Measurements from ENCODE around the gene LRRC14B.

The LRRC14B gene

DNA sequence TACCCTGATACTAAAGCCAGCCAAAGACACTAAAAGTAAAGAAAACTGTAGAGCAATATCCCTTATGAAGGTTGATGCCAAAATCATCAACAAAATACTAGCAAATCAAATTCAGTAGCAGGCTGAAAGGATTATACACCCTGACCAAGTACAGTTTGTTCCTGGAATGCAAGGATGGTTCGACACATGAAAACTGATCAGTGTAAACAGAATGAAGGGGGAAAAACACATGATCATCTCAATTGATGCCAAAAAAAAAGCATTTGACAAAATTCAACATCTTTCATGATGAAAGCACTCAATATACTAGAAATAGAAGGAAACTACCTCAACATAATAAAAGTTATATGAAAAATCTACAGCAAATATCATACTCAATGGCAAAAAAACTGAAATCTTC is 43.5 kb upstream of the LRRC14B start:
- Histone ChIP-seq H3K36me3 (ENCODE audit: control insufficient read depth in 4 of 4, insufficient read depth in 4 of 4, low read length in 3 of 4) (peaks cover 0 to 18% (median 0%) of the 10 kb centered on the region in 4 experiments), H3K9me3 (ENCODE audit: control extremely low read depth in 1 of 5, control insufficient read depth in 4 of 5, insufficient read depth in 2 of 5, low read depth in 1 of 5, low read length in 4 of 5) (peaks cover 1 to 25% (median 10%) of the 10 kb centered on the region in 5 experiments), H3K4me1 (ENCODE audit: control extremely low read depth in 1 of 4, control insufficient read depth in 4 of 4, insufficient read depth in 4 of 4, low read length in 3 of 4) (no peaks in the 10 kb centered on the region), H3K27ac (ENCODE audit: insufficient read depth in 1 of 2, low read depth in 1 of 2, low read length in 2 of 2, poor library complexity in 1 of 2, severe bottlenecking in 2 of 2) (no peak overlapping the region), H3K4me3 (ENCODE audit: control insufficient read depth in 1 of 7, extremely low read depth in 1 of 7, insufficient read depth in 4 of 7, low read depth in 2 of 7, low read length in 6 of 7) (no peak overlapping the region), H3K27me3 (replicated peaks in 2 of 5; ENCODE audit: control insufficient read depth in 4 of 5, insufficient read depth in 5 of 5, low read length in 4 of 5) (no peaks in the 10 kb centered on the region)
- DNase-seq: peak; percentile 13 to 47 (median 40)
- POLR2A ChIA-PET: no interaction called here
- no CpG with 5 or more reads among the region's 1 CpG for WGBS (ENCODE audit: insufficient coverage)
- CTCF ChIA-PET: interaction anchor here (0.6 to 1.3 kb wide), 2 partner anchors 41 to 121 kb away, joined by 3 read pairs; no protein-coding TSS in a partner anchor

DNA sequence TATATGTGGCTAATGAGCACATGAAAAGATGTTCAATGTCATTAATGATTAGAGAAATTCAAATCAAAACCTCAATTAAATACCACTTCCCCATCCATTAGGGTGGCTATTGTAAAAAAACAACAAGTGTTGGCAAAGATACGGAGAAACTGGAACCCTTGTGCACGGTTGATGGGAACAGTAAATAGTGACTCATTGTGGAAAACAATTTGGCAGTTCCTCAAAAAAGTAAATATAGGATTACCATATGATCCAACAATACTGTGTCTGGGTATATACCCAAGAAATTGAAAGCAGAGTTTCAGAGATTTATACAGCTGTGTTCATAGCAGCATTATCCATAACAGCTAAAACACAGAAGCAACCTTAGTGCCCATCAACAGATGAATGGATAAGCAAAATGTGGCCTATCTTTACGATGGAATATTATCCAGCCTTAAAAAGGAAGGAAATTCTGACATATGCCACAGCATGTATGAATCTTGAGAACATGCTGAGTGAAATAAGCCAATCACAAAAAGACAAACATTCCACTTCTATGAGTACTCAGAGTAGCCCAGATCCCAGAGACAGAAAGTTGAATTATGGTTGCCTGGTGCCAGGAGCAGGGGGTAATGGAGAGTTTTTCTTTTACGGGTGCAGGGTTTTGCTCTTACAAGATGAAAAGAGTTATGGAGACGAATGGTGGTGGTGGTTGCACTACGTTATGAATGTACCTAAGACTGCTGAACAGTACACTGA is 41.4 kb upstream of the LRRC14B start:
- H3K27ac ChIP-seq (ENCODE audit: insufficient read depth in 1 of 2, low read depth in 1 of 2, low read length in 2 of 2, poor library complexity in 1 of 2, severe bottlenecking in 2 of 2): no peak overlapping the region
- H3K4me3 ChIP-seq (ENCODE audit: control insufficient read depth in 1 of 7, extremely low read depth in 1 of 7, insufficient read depth in 4 of 7, low read depth in 2 of 7, low read length in 6 of 7): no peak overlapping the region
- peaks cover 0 to 16% (median 0%) of the 10 kb centered on the region in 4 experiments for H3K36me3 ChIP-seq (ENCODE audit: control insufficient read depth in 4 of 4, insufficient read depth in 4 of 4, low read length in 3 of 4)
- no peaks in the 10 kb centered on the region for H3K27me3 ChIP-seq (replicated peaks in 2 of 5; ENCODE audit: control insufficient read depth in 4 of 5, insufficient read depth in 5 of 5, low read length in 4 of 5)
- POLR2A ChIA-PET: no interaction called here
- DNase-seq: no peak
- H3K9me3 ChIP-seq (ENCODE audit: control extremely low read depth in 1 of 5, control insufficient read depth in 4 of 5, insufficient read depth in 2 of 5, low read depth in 1 of 5, low read length in 4 of 5): peaks cover 1 to 25% (median 10%) of the 10 kb centered on the region in 5 experiments
- 100% methylated on average over 2 of the region's 6 CpGs for WGBS (ENCODE audit: insufficient coverage)
- no peaks in the 10 kb centered on the region for H3K4me1 ChIP-seq (ENCODE audit: control extremely low read depth in 1 of 4, control insufficient read depth in 4 of 4, insufficient read depth in 4 of 4, low read length in 3 of 4)
- CTCF ChIA-PET: no interaction called here

DNA sequence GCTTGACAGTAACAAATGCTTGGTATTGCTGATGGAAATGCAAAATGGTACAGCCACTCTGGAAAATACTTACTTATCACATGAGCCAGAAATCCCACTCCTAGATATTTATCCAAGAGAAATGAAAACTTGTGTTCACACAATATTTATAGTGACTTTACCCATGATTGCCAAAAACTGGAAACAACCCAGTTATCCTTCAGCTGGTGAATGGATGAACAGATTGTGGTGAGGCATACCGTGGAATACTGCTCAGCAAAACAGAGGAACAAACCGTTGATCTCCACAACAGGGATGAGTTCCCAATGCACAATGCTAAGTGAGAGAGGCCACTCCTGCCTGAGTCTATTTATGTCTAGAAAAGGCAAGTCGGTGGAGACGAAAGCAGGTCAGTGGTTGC is 40.5 kb upstream of the LRRC14B start:
- ChIA-PET CTCF (no interaction called here), POLR2A (no interaction called here)
- H3K4me1 ChIP-seq (ENCODE audit: control extremely low read depth in 1 of 4, control insufficient read depth in 4 of 4, insufficient read depth in 4 of 4, low read length in 3 of 4): no peaks in the 10 kb centered on the region
- 95% methylated on average over 4 of the region's 4 CpGs for WGBS (ENCODE audit: insufficient coverage)
- peaks cover 1 to 25% (median 10%) of the 10 kb centered on the region in 5 experiments for H3K9me3 ChIP-seq (ENCODE audit: control extremely low read depth in 1 of 5, control insufficient read depth in 4 of 5, insufficient read depth in 2 of 5, low read depth in 1 of 5, low read length in 4 of 5)
- H3K27me3 ChIP-seq (replicated peaks in 2 of 5; ENCODE audit: control insufficient read depth in 4 of 5, insufficient read depth in 5 of 5, low read length in 4 of 5): no peaks in the 10 kb centered on the region
- peaks cover 0 to 18% (median 0%) of the 10 kb centered on the region in 4 experiments for H3K36me3 ChIP-seq (ENCODE audit: control insufficient read depth in 4 of 4, insufficient read depth in 4 of 4, low read length in 3 of 4)
- H3K27ac ChIP-seq (ENCODE audit: insufficient read depth in 1 of 2, low read depth in 1 of 2, low read length in 2 of 2, poor library complexity in 1 of 2, severe bottlenecking in 2 of 2): no peak overlapping the region
- no peak for DNase-seq
- H3K4me3 ChIP-seq (ENCODE audit: control insufficient read depth in 1 of 7, extremely low read depth in 1 of 7, insufficient read depth in 4 of 7, low read depth in 2 of 7, low read length in 6 of 7): no peak overlapping the region

DNA sequence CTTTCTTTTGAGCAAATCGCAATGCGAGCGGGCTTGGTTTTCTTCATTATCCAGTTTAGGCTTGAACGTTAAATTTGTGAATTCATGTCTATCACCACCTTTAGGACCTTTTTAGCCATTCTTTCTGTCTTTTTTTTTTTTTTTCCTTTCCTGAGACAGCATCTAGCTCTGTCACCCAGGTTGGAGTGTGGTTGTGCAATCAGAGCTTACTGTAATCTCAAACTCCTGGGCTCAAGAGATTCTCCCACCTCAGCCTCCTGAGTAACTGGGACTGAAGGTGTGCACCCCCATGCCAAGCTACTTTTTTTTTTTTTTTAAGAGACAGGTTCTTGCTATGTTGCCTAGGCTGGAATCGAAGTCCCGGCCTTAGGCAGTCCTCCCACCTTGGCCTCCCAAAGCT is 39.2 kb upstream of the LRRC14B start:
- POLR2A ChIA-PET: no interaction called here
- H3K27ac ChIP-seq (ENCODE audit: insufficient read depth in 1 of 2, low read depth in 1 of 2, low read length in 2 of 2, poor library complexity in 1 of 2, severe bottlenecking in 2 of 2): no peak overlapping the region
- CTCF ChIA-PET: no interaction called here
- WGBS (ENCODE audit: insufficient coverage): 100% methylated on average over 3 of the region's 6 CpGs
- no peak overlapping the region for H3K4me3 ChIP-seq (ENCODE audit: control insufficient read depth in 1 of 7, extremely low read depth in 1 of 7, insufficient read depth in 4 of 7, low read depth in 2 of 7, low read length in 6 of 7)
- H3K27me3 ChIP-seq (replicated peaks in 2 of 5; ENCODE audit: control insufficient read depth in 4 of 5, insufficient read depth in 5 of 5, low read length in 4 of 5): peaks cover 0 to 2% (median 0%) of the 10 kb centered on the region in 5 experiments
- DNase-seq: no peak
- peaks cover 0 to 18% (median 0%) of the 10 kb centered on the region in 4 experiments for H3K36me3 ChIP-seq (ENCODE audit: control insufficient read depth in 4 of 4, insufficient read depth in 4 of 4, low read length in 3 of 4)
- H3K4me1 ChIP-seq (ENCODE audit: control extremely low read depth in 1 of 4, control insufficient read depth in 4 of 4, insufficient read depth in 4 of 4, low read length in 3 of 4): no peaks in the 10 kb centered on the region
- peaks cover 1 to 15% (median 5%) of the 10 kb centered on the region in 5 experiments for H3K9me3 ChIP-seq (ENCODE audit: control extremely low read depth in 1 of 5, control insufficient read depth in 4 of 5, insufficient read depth in 2 of 5, low read depth in 1 of 5, low read length in 4 of 5)

DNA sequence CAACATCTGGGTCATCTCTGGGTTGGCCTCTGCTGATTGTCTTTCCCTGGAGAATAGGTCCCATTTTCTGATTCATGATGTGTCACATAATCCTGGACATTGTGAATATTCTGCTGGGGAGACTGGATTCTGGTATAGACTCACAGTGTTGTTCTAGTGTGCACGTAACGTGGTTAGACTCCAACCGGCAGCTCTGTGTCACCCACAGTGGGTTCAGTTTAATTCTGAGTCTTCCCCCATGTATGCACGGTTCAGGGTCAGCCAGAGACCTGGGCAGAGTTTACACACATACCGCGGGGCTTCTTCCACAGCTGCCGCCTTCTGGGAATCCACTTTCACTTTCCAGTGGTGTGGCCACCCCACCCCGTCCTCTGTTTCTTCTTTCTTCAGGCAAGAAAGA is 38.0 kb upstream of the LRRC14B start:
- no peak for DNase-seq
- peaks cover 0 to 4% (median 0%) of the 10 kb centered on the region in 5 experiments for H3K27me3 ChIP-seq (replicated peaks in 2 of 5; ENCODE audit: control insufficient read depth in 4 of 5, insufficient read depth in 5 of 5, low read length in 4 of 5)
- ChIA-PET POLR2A (no interaction called here), CTCF (interaction anchor here (1.6 kb wide), 1 partner anchor 19 kb away, joined by 4 read pairs; no protein-coding TSS in a partner anchor)
- peaks cover 0 to under 1% (median 0%) of the 10 kb centered on the region in 4 experiments for H3K4me1 ChIP-seq (ENCODE audit: control extremely low read depth in 1 of 4, control insufficient read depth in 4 of 4, insufficient read depth in 4 of 4, low read length in 3 of 4)
- no peak overlapping the region for H3K4me3 ChIP-seq (ENCODE audit: control insufficient read depth in 1 of 7, extremely low read depth in 1 of 7, insufficient read depth in 4 of 7, low read depth in 2 of 7, low read length in 6 of 7)
- no peak overlapping the region for H3K27ac ChIP-seq (ENCODE audit: insufficient read depth in 1 of 2, low read depth in 1 of 2, low read length in 2 of 2, poor library complexity in 1 of 2, severe bottlenecking in 2 of 2)
- WGBS (ENCODE audit: insufficient coverage): 85% methylated on average over 4 of the region's 8 CpGs
- H3K36me3 ChIP-seq (ENCODE audit: control insufficient read depth in 4 of 4, insufficient read depth in 4 of 4, low read length in 3 of 4): peaks cover 0 to 11% (median 0%) of the 10 kb centered on the region in 4 experiments
- peaks cover 0 to 3% (median 0%) of the 10 kb centered on the region in 5 experiments for H3K9me3 ChIP-seq (ENCODE audit: control extremely low read depth in 1 of 5, control insufficient read depth in 4 of 5, insufficient read depth in 2 of 5, low read depth in 1 of 5, low read length in 4 of 5)

DNA sequence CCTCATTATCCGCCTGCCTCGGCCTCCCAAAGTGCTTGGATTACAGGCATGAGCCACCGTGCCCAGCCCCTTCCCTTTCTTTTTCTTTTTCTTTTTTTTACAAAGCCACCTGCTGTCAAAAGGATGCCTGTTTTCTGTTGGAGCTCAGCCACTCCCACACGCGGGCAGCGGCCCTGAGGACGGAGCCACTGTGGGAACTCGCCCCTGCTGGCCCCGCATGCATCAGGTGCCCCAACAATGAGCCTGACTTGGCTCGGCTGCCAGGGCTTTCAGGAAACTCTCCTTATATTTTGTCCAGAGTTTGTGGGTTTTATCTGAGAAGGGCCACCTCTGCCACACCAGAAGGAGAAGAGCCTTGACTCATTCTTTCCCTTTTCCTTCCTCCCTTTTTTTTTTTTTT is 37.1 kb upstream of the LRRC14B start:
- Histone ChIP-seq H3K27ac (ENCODE audit: insufficient read depth in 1 of 2, low read depth in 1 of 2, low read length in 2 of 2, poor library complexity in 1 of 2, severe bottlenecking in 2 of 2) (no peak overlapping the region), H3K4me1 (ENCODE audit: control extremely low read depth in 1 of 4, control insufficient read depth in 4 of 4, insufficient read depth in 4 of 4, low read length in 3 of 4) (peaks cover 0 to 10% (median 8%) of the 10 kb centered on the region in 4 experiments), H3K4me3 (ENCODE audit: control insufficient read depth in 1 of 7, extremely low read depth in 1 of 7, insufficient read depth in 4 of 7, low read depth in 2 of 7, low read length in 6 of 7) (no peak overlapping the region), H3K27me3 (replicated peaks in 2 of 5; ENCODE audit: control insufficient read depth in 4 of 5, insufficient read depth in 5 of 5, low read length in 4 of 5) (peaks cover 0 to 4% (median 0%) of the 10 kb centered on the region in 5 experiments), H3K36me3 (ENCODE audit: control insufficient read depth in 4 of 4, insufficient read depth in 4 of 4, low read length in 3 of 4) (peaks cover 0 to 11% (median 0%) of the 10 kb centered on the region in 4 experiments), H3K9me3 (ENCODE audit: control extremely low read depth in 1 of 5, control insufficient read depth in 4 of 5, insufficient read depth in 2 of 5, low read depth in 1 of 5, low read length in 4 of 5) (no peaks in the 10 kb centered on the region)
- 88% methylated on average over 10 of the region's 10 CpGs for WGBS (ENCODE audit: insufficient coverage)
- ChIA-PET POLR2A (no interaction called here), CTCF (interaction anchor here (1.6 kb wide), 1 partner anchor 18 kb away, joined by 4 read pairs; no protein-coding TSS in a partner anchor)
- DNase-seq: no peak

DNA sequence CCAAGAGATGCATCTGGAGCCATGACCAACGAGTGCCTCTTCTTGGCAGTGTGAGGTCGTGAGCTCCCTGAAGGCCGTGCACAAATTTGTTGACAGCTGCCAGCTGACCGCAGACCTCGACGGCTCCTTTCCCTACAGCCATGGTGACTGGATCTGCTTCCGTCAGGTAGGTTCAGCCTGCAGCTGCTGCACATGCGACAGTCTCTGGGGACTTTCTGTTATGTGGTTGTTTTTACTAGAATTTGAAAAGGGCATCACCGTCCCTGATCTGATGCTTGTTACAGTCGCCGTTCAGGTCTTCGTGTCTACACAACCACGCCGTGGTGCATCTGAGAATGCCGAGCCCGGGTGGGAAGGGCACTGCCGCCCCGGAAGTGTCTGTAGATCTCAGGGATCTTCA is 36.5 kb upstream of the LRRC14B start:
- POLR2A ChIA-PET: no interaction called here
- no peaks in the 10 kb centered on the region for H3K9me3 ChIP-seq (ENCODE audit: control extremely low read depth in 1 of 5, control insufficient read depth in 4 of 5, insufficient read depth in 2 of 5, low read depth in 1 of 5, low read length in 4 of 5)
- CTCF ChIA-PET: no interaction called here
- peaks cover 0 to 11% (median 0%) of the 10 kb centered on the region in 4 experiments for H3K36me3 ChIP-seq (ENCODE audit: control insufficient read depth in 4 of 4, insufficient read depth in 4 of 4, low read length in 3 of 4)
- H3K27me3 ChIP-seq (replicated peaks in 2 of 5; ENCODE audit: control insufficient read depth in 4 of 5, insufficient read depth in 5 of 5, low read length in 4 of 5): peaks cover 0 to 6% (median 0%) of the 10 kb centered on the region in 5 experiments
- 98% methylated on average over 17 of the region's 18 CpGs for WGBS (ENCODE audit: insufficient coverage)
- H3K4me1 ChIP-seq (ENCODE audit: control extremely low read depth in 1 of 4, control insufficient read depth in 4 of 4, insufficient read depth in 4 of 4, low read length in 3 of 4): peaks cover 0 to 16% (median 14%) of the 10 kb centered on the region in 4 experiments
- H3K27ac ChIP-seq (ENCODE audit: insufficient read depth in 1 of 2, low read depth in 1 of 2, low read length in 2 of 2, poor library complexity in 1 of 2, severe bottlenecking in 2 of 2): no peak overlapping the region
- DNase-seq: no peak
- no peak overlapping the region for H3K4me3 ChIP-seq (ENCODE audit: control insufficient read depth in 1 of 7, extremely low read depth in 1 of 7, insufficient read depth in 4 of 7, low read depth in 2 of 7, low read length in 6 of 7)

Measured in common myeloid progenitor, CD34-positive (primary cell).